Neural cell (in vitro differentiated cells): ENCODE measurements around the gene CNTNAP2. TPM values are rescaled to one million over a fixed set of nuclear protein-coding genes. Genes with fewer than 3 reads are reported as not detected.

Experiments used
- H2AFZ ChIP-seq: fragments of 200-600, 300-800 bp; sonication (generic), shearing (Covaris generic); 2 replicates; pipeline ENCODE4 v1.6.0; 2014; ENCODE audit warnings: low read depth, mild to moderate bottlenecking, antibody characterized with exemption, low read length, moderate library complexity
- H3F3A ChIP-seq: fragments of 200-600 bp; shearing (Covaris generic); 2 replicates; pipeline ENCODE4 v1.6.1; 2016; ENCODE audit warnings: mild to moderate bottlenecking, moderate library complexity, mixed read lengths, antibody characterized with exemption, low read length; ENCODE audit not compliant: insufficient read depth, poor library complexity, severe bottlenecking
- H3K27ac ChIP-seq: fragments of 200-600, 300-800 bp; sonication (generic), shearing (Covaris generic); 2 replicates; pipeline ENCODE4 v1.5.1; 2014; ENCODE audit warnings: mild to moderate bottlenecking, low read length, moderate library complexity
- H3K27me3 ChIP-seq: fragments of 300-800, 200-600 bp; sonication (generic), shearing (Covaris generic); 2 replicates; pipeline ENCODE4 v1.6.0; 2014; ENCODE audit warnings: mild to moderate bottlenecking, low read depth, low read length, moderate library complexity; ENCODE audit not compliant: insufficient read depth
- H3K36me3 ChIP-seq: fragments of 300-800, 200-600 bp; sonication (generic), shearing (Covaris generic); 2 replicates; pipeline ENCODE4 v1.5.1; 2014; ENCODE audit warnings: mild to moderate bottlenecking, antibody characterized with exemption, low read length, moderate library complexity; ENCODE audit not compliant: insufficient read depth
- H3K4me2 ChIP-seq: fragments of 300-800, 200-600 bp; sonication (generic), shearing (Covaris generic); 2 replicates; pipeline ENCODE4 v1.6.0; 2014; ENCODE audit warnings: mild to moderate bottlenecking, low read length
- H3K4me3 ChIP-seq: fragments of 300-800, 200-600 bp; sonication (generic), shearing (Covaris generic); 2 replicates; pipeline ENCODE4 v1.5.1; 2014; ENCODE audit warnings: mild to moderate bottlenecking, low read length, moderate library complexity
- H3K79me2 ChIP-seq: fragments of 200-600 bp; shearing (Covaris generic); replicated peaks from 2 replicates; pipeline ENCODE4 v1.6.0; 2014; ENCODE audit warnings: mild to moderate bottlenecking, low read length, moderate library complexity; ENCODE audit not compliant: insufficient read depth
- H3K9ac ChIP-seq: fragments of 300-800, 200-600 bp; sonication (generic), shearing (Covaris generic); 2 replicates; pipeline ENCODE4 v1.6.1; 2016; ENCODE audit warnings: mild to moderate bottlenecking, low read length, mixed read lengths
- H3K9me2 ChIP-seq: fragments of 200-600 bp; shearing (Covaris generic); 2 replicates; pipeline ENCODE4 v1.6.1; 2016; ENCODE audit warnings: mild to moderate bottlenecking, low read length, mixed read lengths; ENCODE audit not compliant: insufficient read depth
- H3K9me3 ChIP-seq: fragments of 200-600, 300-800 bp; sonication (generic), shearing (Covaris generic); 2 replicates; pipeline ENCODE4 v1.6.1; 2016; ENCODE audit warnings: mild to moderate bottlenecking, mixed run types, low read length, moderate library complexity, mixed read lengths
- H4K20me1 ChIP-seq: fragments of 200-600 bp; shearing (Covaris generic); 2 replicates; pipeline ENCODE4 v1.6.1; 2016; ENCODE audit warnings: mild to moderate bottlenecking, mixed run types; ENCODE audit not compliant: insufficient read depth
- CTCF ChIP-seq: fragments of 450-650 bp; IDR thresholded peaks from 2 replicates; pipeline ENCODE4 v1.5.1; 2014; ENCODE audit warnings: antibody characterized with exemption, mild to moderate bottlenecking, moderate library complexity; ENCODE audit not compliant: poor library complexity, severe bottlenecking
- EP300 ChIP-seq: fragments of 450-650 bp; conservative IDR thresholded peaks from 2 replicates; pipeline ENCODE4 v1.6.1; 2014; ENCODE audit warnings: antibody characterized with exemption, mild to moderate bottlenecking, moderate library complexity; ENCODE audit not compliant: poor library complexity, severe bottlenecking
- EZH2 ChIP-seq: fragments of 200-600, 300-800 bp; shearing (Covaris generic), sonication (generic); IDR thresholded peaks from 2 replicates; pipeline ENCODE4 v1.6.1; 2014; ENCODE audit warnings: antibody characterized with exemption, low read length, borderline replicate concordance, mild to moderate bottlenecking; ENCODE audit not compliant: insufficient read depth, poor library complexity, severe bottlenecking
- MXI1 ChIP-seq: fragments of 450-650 bp; conservative IDR thresholded peaks from 2 replicates; pipeline ENCODE4 v1.6.1; 2014; ENCODE audit warnings: antibody characterized with exemption, mild to moderate bottlenecking; ENCODE audit not compliant: poor library complexity, severe bottlenecking
- POLR2AphosphoS5 ChIP-seq: IDR thresholded peaks from 2 replicates; pipeline ENCODE4 v1.6.1; 2012
- RAD21 ChIP-seq: fragments of 450-650 bp; conservative IDR thresholded peaks from 2 replicates; pipeline ENCODE4 v1.6.1; 2014; ENCODE audit warnings: antibody characterized with exemption, mild to moderate bottlenecking, moderate library complexity
- REST ChIP-seq: IDR thresholded peaks from 2 replicates; pipeline ENCODE4 v1.6.1; 2012; ENCODE audit warnings: borderline replicate concordance
- SMC3 ChIP-seq: fragments of 450-650 bp; conservative IDR thresholded peaks from 2 replicates; pipeline ENCODE4 v1.6.1; 2014; ENCODE audit warnings: antibody characterized with exemption, mild to moderate bottlenecking, moderate library complexity; ENCODE audit not compliant: poor library complexity
- TAF1 ChIP-seq: IDR thresholded peaks from 2 replicates; pipeline ENCODE4 v1.6.1; 2012; ENCODE audit warnings: low read depth
- polyA plus RNA-seq: library from polyadenylated mRNA; depleted of rRNA; stranded (reverse); fragments of >200 nt; gene quantifications from 2 replicates; pipeline ENCODE4 v1.2.3, GENCODE V29; 2014

CNTNAP2 gene
- polyA plus RNA-seq, 1 donor from 2014 or later = 276 TPM

- Histone ChIP-seq H3K9me3 (no peaks in the 10 kb centered on the region), H3K4me2 (no peak overlapping the region), H3K27me3 (no peaks in the 10 kb centered on the region), H3F3A (no peaks in the 10 kb centered on the region), H3K79me2 (no peaks in the 10 kb centered on the region), H3K27ac (no peak overlapping the region), H3K9ac (no peak overlapping the region), H4K20me1 (no peaks in the 10 kb centered on the region), H2AFZ (no peak overlapping the region), H3K4me3 (no peak overlapping the region), H3K36me3 (no peaks in the 10 kb centered on the region), H3K9me2 (no peaks in the 10 kb centered on the region)
- TF ChIP-seq POLR2AphosphoS5 = no peak
- no peak for TF ChIP-seq EZH2
- no peak for TF ChIP-seq CTCF
- TF ChIP-seq REST = no peak
- TF ChIP-seq MXI1 = no peak
- no peak for TF ChIP-seq RAD21
- TF ChIP-seq SMC3 = no peak
- no peak for TF ChIP-seq TAF1
- TF ChIP-seq EP300 = no peak
Measured at GRCh38 chr7:147411096-147411495, 1294.5 kb downstream of the CNTNAP2 start.

GRCh38 chr7:147412109-147412508, 1295.5 kb downstream of the CNTNAP2 start:
- Histone ChIP-seq H3K27me3 (no peaks in the 10 kb centered on the region), H3K79me2 (no peaks in the 10 kb centered on the region), H3F3A (no peaks in the 10 kb centered on the region), H3K9me2 (no peaks in the 10 kb centered on the region), H3K36me3 (no peaks in the 10 kb centered on the region), H3K4me2 (no peak overlapping the region), H3K9me3 (no peaks in the 10 kb centered on the region), H3K4me3 (no peak overlapping the region), H2AFZ (no peak overlapping the region), H3K27ac (no peak overlapping the region), H3K9ac (no peak overlapping the region), H4K20me1 (no peaks in the 10 kb centered on the region)
- TF ChIP-seq SMC3 (no peak), CTCF (no peak), EP300 (no peak), EZH2 (no peak), TAF1 (no peak), POLR2AphosphoS5 (no peak)
